Bone marrow (tissue), 2 donors: ENCODE measurements around the gene XKR7.
"Not testable (repeated sequence)": the region's sequence is repeated elsewhere in the genome, so short reads cannot be mapped to it uniquely, and the experiment has no call there.

ENCODE experiments used
- DNase-seq, 2 donors: peaks; one replicate each; lab custom pipeline; 2025; lab: John Stamatoyannopoulos, UW

Gene XKR7

GRCh38 chr20:31967830-31968249, at the start of gene XKR7:
XKR7 (plus strand) TSS chr20:31968151; CDS start chr20:31968176, 25 bp downstream.
- peak; percentile 19 to 27 for DNase-seq

- no peak for DNase-seq
These were observed 49.4 kb upstream of the XKR7 start for GRCh38 chr20:31918466-31919105.

GRCh38 chr20:31919410-31920155, 48.4 kb upstream of the XKR7 start:
- no peak for DNase-seq

- DNase-seq, result no peak
These were observed 47.6 kb upstream of the XKR7 start for GRCh38 chr20:31920275-31920855.

GRCh38 chr20:31921480-31921879, 46.5 kb upstream of the XKR7 start:
- not testable (repeated sequence) for DNase-seq

GRCh38 chr20:31922181-31922580, 45.8 kb upstream of the XKR7 start:
- no peak for DNase-seq

- no peak for DNase-seq
These were observed 45.4 kb upstream of the XKR7 start for GRCh38 chr20:31922588-31922987.

GRCh38 chr20:31923388-31924331, 44.3 kb upstream of the XKR7 start:
- DNase-seq, result no peak

- no peak for DNase-seq
These were observed 43.4 kb upstream of the XKR7 start for GRCh38 chr20:31924561-31924960.

GRCh38 chr20:31925631-31926030, 42.3 kb upstream of the XKR7 start:
- DNase-seq, result no peak

GRCh38 chr20:31926493-31926892, 41.5 kb upstream of the XKR7 start:
- DNase-seq, result no peak

GRCh38 chr20:31927627-31928159, 40.3 kb upstream of the XKR7 start:
- no peak for DNase-seq

GRCh38 chr20:31929631-31930030, 38.3 kb upstream of the XKR7 start:
- DNase-seq, result not testable (repeated sequence)

- no peak for DNase-seq
These were observed 37.2 kb upstream of the XKR7 start for GRCh38 chr20:31930779-31931178.

- no peak for DNase-seq
These were observed 34.3 kb upstream of the XKR7 start for GRCh38 chr20:31933698-31934097.

- no peak for DNase-seq
These were observed 33.5 kb upstream of the XKR7 start for GRCh38 chr20:31934491-31934890.

- no peak for DNase-seq
These were observed 32.8 kb upstream of the XKR7 start for GRCh38 chr20:31934968-31935764.

- no peak for DNase-seq
These were observed 31.5 kb upstream of the XKR7 start for GRCh38 chr20:31936420-31936819.

GRCh38 chr20:31937820-31938219, 30.1 kb upstream of the XKR7 start:
- no peak for DNase-seq

- no peak for DNase-seq
These were observed 28.3 kb upstream of the XKR7 start for GRCh38 chr20:31939661-31940060.

- DNase-seq, result no peak
These were observed 24.9 kb upstream of the XKR7 start for GRCh38 chr20:31943052-31943471.
